Loucy (cell line): ENCODE measurements around the gene WIPF2.

ENCODE experiments used
- CTCF ChIP-seq: fragments of 200-600 bp; sonication (generic); conservative IDR thresholded peaks from 2 replicates; pipeline ENCODE4 v1.5.1; 2014; ENCODE audit warnings: mild to moderate bottlenecking, antibody characterized with exemption, low read length
- EZH2phosphoT487 ChIP-seq: fragments of 200-600 bp; IDR thresholded peaks from 2 replicates; pipeline ENCODE4 v1.6.1; 2018; ENCODE audit warnings: antibody characterized with exemption, mild to moderate bottlenecking, moderate library complexity, borderline replicate concordance

- no peak for TF ChIP-seq CTCF
- no peak for TF ChIP-seq EZH2phosphoT487
Observed at GRCh38 chr17:40224718-40225550, 5.8 kb downstream of the WIPF2 start.
